ENCODE results near the gene CFAP77.

- TF ChIP-seq, protein P1, sequence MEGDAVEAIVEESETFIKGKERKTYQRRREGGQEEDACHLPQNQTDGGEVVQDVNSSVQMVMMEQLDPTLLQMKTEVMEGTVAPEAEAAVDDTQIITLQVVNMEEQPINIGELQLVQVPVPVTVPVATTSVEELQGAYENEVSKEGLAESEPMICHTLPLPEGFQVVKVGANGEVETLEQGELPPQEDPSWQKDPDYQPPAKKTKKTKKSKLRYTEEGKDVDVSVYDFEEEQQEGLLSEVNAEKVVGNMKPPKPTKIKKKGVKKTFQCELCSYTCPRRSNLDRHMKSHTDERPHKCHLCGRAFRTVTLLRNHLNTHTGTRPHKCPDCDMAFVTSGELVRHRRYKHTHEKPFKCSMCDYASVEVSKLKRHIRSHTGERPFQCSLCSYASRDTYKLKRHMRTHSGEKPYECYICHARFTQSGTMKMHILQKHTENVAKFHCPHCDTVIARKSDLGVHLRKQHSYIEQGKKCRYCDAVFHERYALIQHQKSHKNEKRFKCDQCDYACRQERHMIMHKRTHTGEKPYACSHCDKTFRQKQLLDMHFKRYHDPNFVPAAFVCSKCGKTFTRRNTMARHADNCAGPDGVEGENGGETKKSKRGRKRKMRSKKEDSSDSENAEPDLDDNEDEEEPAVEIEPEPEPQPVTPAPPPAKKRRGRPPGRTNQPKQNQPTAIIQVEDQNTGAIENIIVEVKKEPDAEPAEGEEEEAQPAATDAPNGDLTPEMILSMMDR (IDR thresholded peaks at IDR 0.05), result no peak
- no peak for TF ChIP-seq POLR2A (IDR thresholded peaks at IDR 0.05)
These were observed 178.1 kb downstream of the CFAP77 start for GRCh38 chr9:132588098-132588497.
